22Rv1 (cell line): Measurements from ENCODE around the gene SEZ6L.

Source experiments
- CTCF ChIP-seq: fragments of 450-650 bp; IDR thresholded peaks from 2 replicates; pipeline ENCODE4 v1.5.1; 2017; ENCODE audit warnings: mild to moderate bottlenecking
- ZFX ChIP-seq: fragments of 450-650 bp; IDR thresholded peaks from 2 replicates; pipeline ENCODE4 v1.6.1; 2017; ENCODE audit warnings: antibody characterized with exemption, borderline replicate concordance

DNA sequence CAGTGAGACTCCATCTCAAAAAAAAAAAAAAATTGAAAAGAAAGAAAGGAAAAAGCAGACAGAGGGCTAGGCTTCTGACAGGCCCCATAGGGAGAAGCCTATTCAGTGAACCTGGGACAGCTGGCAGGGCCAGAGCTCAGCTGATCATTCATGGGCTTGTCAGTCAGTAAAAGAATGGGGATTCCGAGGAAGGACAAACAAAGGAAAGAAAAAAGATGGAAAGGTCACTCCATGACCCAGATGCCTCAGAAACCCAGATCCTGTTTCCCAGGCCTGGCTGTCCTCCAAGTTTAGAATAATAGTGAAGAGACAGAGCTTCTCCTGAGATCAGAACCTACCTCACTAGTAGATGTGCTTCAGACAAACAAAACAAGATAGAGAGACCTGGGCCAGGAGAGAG is 225.5 kb downstream of the SEZ6L start:
- no peak for TF ChIP-seq CTCF
- no peak for TF ChIP-seq ZFX
